Fibroblast of lung (primary cell): Measurements from ENCODE around the gene TCTN1.

Experiments
- EZH2 ChIP-seq: IDR thresholded peaks from 2 replicates; pipeline ENCODE4 v1.5.1; 2012; ENCODE audit warnings: low read length, control low read depth, mild to moderate bottlenecking; ENCODE audit errors: missing control alignments
- TF ChIP-seq, protein P1 (sequence below), 2 donors: IDR thresholded peaks in 1 of 2; conservative IDR thresholded peaks in 1 of 2; 1 replicate in 1 of 2; 2 replicates in 1 of 2; pipeline ENCODE4 v1.5.1; 2011 to 2012; ENCODE audit warnings: low read length in 2 of 2, control low read depth in 1 of 2, inconsistent platforms in 1 of 2, low read depth in 1 of 2, mild to moderate bottlenecking in 1 of 2

DNA sequence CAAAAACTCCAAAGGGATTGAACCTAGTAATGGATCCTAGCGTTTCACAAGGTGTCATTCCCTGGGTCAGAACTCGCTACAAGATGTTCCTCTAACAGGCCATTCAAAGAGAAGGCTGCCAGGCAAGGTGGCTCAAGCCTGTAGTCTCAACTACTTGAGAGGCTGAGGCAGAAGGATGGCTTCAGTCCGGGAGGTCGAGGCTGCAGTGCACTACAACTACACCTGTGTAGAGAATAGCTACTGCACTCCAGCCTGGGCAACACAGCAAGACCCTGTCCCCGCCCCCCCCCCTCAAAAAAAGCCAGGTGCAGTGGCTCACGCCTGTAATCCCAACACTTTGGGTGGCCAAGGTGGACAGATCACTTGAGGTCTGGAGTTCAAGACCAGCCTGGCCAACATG, 45.2 kb upstream of the TCTN1 start:
- TF ChIP-seq, protein P1, sequence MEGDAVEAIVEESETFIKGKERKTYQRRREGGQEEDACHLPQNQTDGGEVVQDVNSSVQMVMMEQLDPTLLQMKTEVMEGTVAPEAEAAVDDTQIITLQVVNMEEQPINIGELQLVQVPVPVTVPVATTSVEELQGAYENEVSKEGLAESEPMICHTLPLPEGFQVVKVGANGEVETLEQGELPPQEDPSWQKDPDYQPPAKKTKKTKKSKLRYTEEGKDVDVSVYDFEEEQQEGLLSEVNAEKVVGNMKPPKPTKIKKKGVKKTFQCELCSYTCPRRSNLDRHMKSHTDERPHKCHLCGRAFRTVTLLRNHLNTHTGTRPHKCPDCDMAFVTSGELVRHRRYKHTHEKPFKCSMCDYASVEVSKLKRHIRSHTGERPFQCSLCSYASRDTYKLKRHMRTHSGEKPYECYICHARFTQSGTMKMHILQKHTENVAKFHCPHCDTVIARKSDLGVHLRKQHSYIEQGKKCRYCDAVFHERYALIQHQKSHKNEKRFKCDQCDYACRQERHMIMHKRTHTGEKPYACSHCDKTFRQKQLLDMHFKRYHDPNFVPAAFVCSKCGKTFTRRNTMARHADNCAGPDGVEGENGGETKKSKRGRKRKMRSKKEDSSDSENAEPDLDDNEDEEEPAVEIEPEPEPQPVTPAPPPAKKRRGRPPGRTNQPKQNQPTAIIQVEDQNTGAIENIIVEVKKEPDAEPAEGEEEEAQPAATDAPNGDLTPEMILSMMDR (conservative IDR thresholded peaks at IDR 0.05 in 1 of 2, IDR thresholded peaks at IDR 0.05 in 1 of 2; ENCODE audit: low read depth in 1 of 2, low read length in 2 of 2), result no peak
- TF ChIP-seq EZH2, result no peak
